Measurements from ENCODE around the gene RNF20.
A peak's percentile ranks its signal among the peaks of the same experiment; 100 is the strongest.

Gene RNF20

GRCh38 chr9:101533334-101534204, at the start of gene RNF20:
Gene RNF20, plus strand, starts transcription at chr9:101533853. Its CDS starts 1,571 bp downstream, at chr9:101535424.
- Mint-ChIP-seq H3K4me1 (peaks cover 24% of the 10 kb centered on the region), H3K36me3 (peaks cover 10% of the 10 kb centered on the region), H3K4me3 (peak within 1 kb of the TSS; percentile 84), H3K27ac (peak within 1 kb of the TSS; percentile 98), H3K9me3 (no peaks in the 10 kb centered on the region)
- DNase-seq (ENCODE audit: low spot score in 2 of 2) (peak; percentile 94 to 98), ATAC-seq (peak; percentile 97)

DNA sequence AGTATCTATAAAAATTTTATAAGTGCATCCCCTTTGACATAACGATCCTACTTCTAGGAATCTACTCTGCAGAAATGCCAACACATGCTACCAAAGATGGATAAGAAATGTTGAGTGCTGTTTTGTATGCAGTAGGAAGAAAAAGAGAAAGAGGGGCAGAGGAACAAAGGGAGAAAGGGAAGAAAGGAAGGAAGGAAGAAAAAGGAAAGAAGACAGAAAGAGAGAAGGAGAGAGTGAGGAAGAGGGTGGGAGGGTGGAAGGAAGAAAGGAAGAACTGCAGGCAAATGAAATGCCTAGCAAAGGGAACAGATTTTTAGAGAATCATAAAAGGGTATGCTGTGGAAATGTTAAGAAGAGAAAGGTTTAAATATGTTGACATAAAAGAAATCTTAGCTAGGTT, 49.6 kb upstream of the RNF20 start:
- DNase-seq (ENCODE audit: low spot score in 2 of 2) (no peak), ATAC-seq (no peak)
- Mint-ChIP-seq H3K4me3 (no peak overlapping the region), H3K36me3 (no peaks in the 10 kb centered on the region), H3K4me1 (no peaks in the 10 kb centered on the region), H3K9me3 (no peaks in the 10 kb centered on the region), H3K27ac (no peak overlapping the region)

DNA sequence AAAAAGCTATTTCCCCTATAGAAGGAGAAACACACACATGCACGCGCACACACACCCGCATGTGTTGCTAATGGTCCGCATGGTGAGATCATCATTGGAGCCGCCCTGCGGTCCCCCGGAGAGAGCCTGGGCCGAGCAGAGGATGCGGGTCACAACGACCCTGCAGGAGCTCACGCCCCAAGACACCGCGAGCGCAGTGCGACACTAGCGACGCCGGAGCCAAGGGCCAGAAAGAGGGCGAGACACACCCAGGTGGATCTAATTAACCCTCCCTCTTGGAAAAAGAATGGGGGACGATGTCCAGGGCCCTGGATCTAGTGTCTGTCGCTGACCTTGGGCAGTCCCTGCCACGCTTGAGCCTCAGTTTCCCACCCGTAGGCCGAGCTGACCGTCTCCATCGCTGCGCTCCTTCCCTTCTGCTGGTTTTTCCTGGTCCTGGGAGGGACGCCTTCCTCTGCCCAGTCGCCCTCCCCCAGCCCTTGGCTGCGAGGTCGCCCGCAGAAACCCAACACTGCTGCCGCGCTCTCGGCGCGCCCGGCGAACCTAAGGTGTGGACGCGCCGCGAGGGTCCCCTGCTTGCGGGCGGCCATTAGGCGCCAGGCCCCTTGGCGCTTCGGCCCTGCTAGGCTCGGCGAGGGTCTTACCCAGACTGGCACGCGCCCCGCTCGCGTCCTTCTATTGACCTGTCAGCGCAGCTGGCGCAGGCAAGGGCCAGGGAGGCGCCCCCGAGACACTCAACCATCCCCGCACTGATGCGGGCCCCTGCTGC, 47.5 kb upstream of the RNF20 start:
- no peaks in the 10 kb centered on the region for H3K4me1 Mint-ChIP-seq
- H3K9me3 Mint-ChIP-seq: no peaks in the 10 kb centered on the region
- H3K36me3 Mint-ChIP-seq: no peaks in the 10 kb centered on the region
- no peak for DNase-seq (ENCODE audit: low spot score in 2 of 2)
- H3K27ac Mint-ChIP-seq: no peak overlapping the region
- ATAC-seq: peak; percentile 27
- H3K4me3 Mint-ChIP-seq: peak overlapping the region; percentile 24

DNA sequence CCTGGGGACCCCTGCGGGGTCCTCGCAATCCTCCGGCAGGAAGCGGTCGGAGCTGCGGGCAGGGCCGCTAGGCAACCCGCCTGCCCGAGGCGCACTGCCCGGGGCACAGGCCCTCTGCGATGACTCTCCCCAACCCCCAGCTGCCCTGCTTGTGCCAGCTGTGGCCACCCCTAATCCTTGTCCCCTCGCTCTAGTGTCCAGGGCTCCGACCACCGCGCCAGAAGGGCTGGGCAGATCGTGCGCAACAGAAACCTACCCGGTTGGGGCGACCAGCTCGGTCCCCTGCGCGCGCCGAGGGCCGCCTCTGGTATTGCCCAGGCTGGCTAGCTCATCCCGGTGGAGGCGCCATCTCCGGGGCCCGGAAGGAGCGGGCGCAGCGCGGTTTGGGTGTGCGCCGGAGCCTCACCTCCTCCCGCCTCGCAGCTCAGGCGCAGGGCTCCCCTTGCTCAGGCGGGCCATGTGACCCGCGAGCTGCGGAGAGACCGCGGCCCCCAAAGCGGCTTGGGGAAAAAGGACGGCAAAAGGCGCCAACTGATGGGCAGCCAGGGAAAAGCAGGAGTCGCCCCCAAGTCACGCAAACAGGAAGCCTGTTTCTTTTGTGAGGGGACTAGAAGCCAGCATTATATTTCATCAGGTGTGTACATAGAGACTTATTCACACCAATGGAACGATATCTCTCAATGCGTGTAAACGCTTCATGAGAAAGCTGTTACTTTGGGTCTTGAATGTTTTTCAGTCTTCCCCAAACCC, 46.8 kb upstream of the RNF20 start:
- Mint-ChIP-seq H3K9me3 (no peaks in the 10 kb centered on the region), H3K27ac (no peak overlapping the region), H3K4me3 (peak overlapping the region; percentile 24), H3K36me3 (no peaks in the 10 kb centered on the region), H3K4me1 (no peaks in the 10 kb centered on the region)
- ATAC-seq: peak; percentile 46
- DNase-seq (ENCODE audit: low spot score in 2 of 2): peak in 1 of 2 donors; percentile 49

GRCh38 chr9:101487443-101487840, 46.2 kb upstream of the RNF20 start:
- Mint-ChIP-seq H3K4me1 (no peaks in the 10 kb centered on the region), H3K9me3 (no peaks in the 10 kb centered on the region), H3K4me3 (no peak overlapping the region), H3K36me3 (no peaks in the 10 kb centered on the region), H3K27ac (no peak overlapping the region)
- ATAC-seq (no peak), DNase-seq (ENCODE audit: low spot score in 2 of 2) (no peak)

DNA sequence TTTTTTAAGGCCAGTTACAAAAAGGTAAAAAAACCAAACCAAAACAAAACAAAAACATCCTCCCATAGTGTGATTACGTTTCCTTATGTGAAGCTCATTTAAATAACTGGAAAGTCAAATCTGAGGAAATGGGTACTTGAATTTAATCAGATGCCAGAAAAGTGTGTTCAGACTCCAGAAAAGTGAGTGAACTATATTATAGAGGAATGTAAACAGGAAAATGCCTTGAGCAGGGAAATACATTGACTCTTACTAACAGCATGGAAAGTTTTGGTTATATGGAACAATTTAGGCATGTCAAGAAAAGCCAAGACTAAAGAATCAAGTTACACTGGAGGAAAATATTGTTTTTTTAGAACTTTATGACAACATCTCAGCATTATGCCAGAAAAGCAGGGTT, 37.8 kb upstream of the RNF20 start:
- Mint-ChIP-seq H3K9me3 (no peaks in the 10 kb centered on the region), H3K27ac (no peak overlapping the region), H3K4me1 (no peaks in the 10 kb centered on the region), H3K36me3 (no peaks in the 10 kb centered on the region), H3K4me3 (no peak overlapping the region)
- ATAC-seq (no peak), DNase-seq (ENCODE audit: low spot score in 2 of 2) (no peak)

DNA sequence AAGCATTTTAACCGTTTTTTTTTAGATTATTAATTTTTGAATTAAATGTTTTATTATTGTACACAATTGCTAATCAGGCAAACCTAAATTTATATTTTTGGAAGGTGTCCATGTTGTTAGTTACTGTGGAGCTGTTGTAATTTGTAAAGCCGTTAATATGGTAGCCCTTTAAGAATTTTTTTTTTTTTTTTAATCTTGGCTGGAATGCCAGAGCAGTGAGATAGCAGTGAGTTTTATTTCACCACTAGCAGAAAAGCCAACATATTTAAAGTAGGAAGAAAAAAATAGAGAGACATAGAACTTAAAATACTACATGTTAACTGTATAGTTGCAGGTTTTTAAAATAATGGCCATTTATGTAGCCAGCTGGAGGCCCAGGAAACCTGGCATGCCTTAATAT, 35.3 kb upstream of the RNF20 start:
- Mint-ChIP-seq H3K9me3 (no peaks in the 10 kb centered on the region), H3K4me1 (no peaks in the 10 kb centered on the region), H3K36me3 (no peaks in the 10 kb centered on the region), H3K27ac (no peak overlapping the region), H3K4me3 (no peak overlapping the region)
- DNase-seq (ENCODE audit: low spot score in 2 of 2) (no peak), ATAC-seq (no peak)

DNA sequence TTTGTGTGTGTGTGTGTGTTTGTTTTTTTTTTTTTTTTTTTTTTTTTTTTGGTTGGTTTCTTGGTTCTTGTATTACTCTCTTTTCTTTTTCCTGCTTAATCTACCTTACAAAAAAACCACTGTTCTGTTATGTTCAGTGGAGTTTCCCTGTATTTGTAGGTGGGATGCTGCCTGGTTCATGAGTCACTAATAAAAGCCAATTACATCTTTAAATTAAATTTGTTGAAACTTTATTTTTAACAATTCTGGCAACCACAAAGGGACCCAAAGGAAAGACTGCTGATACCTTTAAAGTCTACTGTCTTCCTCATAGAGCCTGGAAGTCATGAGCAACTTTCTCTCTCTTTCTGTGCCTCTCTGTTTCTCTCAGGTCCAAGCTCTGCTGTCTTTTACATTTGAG, 29.5 kb upstream of the RNF20 start:
- no peaks in the 10 kb centered on the region for H3K9me3 Mint-ChIP-seq
- H3K27ac Mint-ChIP-seq: no peak overlapping the region
- H3K4me3 Mint-ChIP-seq: no peak overlapping the region
- no peaks in the 10 kb centered on the region for H3K4me1 Mint-ChIP-seq
- no peaks in the 10 kb centered on the region for H3K36me3 Mint-ChIP-seq
- ATAC-seq: no peak
- DNase-seq (ENCODE audit: low spot score in 2 of 2): no peak

GRCh38 chr9:101508211-101508610, 25.4 kb upstream of the RNF20 start:
- no peaks in the 10 kb centered on the region for H3K9me3 Mint-ChIP-seq
- no peak overlapping the region for H3K27ac Mint-ChIP-seq
- ATAC-seq (no peak), DNase-seq (ENCODE audit: low spot score in 2 of 2) (no peak)
- H3K4me3 Mint-ChIP-seq: no peak overlapping the region
- no peaks in the 10 kb centered on the region for H3K36me3 Mint-ChIP-seq
- no peaks in the 10 kb centered on the region for H3K4me1 Mint-ChIP-seq

GRCh38 chr9:101509572-101509971, 24.1 kb upstream of the RNF20 start:
- peak; percentile 46 for ATAC-seq
- Mint-ChIP-seq H3K9me3 (no peaks in the 10 kb centered on the region), H3K4me1 (no peaks in the 10 kb centered on the region), H3K4me3 (no peak overlapping the region), H3K36me3 (no peaks in the 10 kb centered on the region), H3K27ac (no peak overlapping the region)
- no peak for DNase-seq (ENCODE audit: low spot score in 2 of 2)

GRCh38 chr9:101510459-101510858, 23.2 kb upstream of the RNF20 start:
- no peaks in the 10 kb centered on the region for H3K36me3 Mint-ChIP-seq
- peak; percentile 89 for ATAC-seq
- no peak overlapping the region for H3K4me3 Mint-ChIP-seq
- peak in 1 of 2 donors; percentile 61 for DNase-seq (ENCODE audit: low spot score in 2 of 2)
- no peak overlapping the region for H3K27ac Mint-ChIP-seq
- no peaks in the 10 kb centered on the region for H3K9me3 Mint-ChIP-seq
- H3K4me1 Mint-ChIP-seq: no peaks in the 10 kb centered on the region

DNA sequence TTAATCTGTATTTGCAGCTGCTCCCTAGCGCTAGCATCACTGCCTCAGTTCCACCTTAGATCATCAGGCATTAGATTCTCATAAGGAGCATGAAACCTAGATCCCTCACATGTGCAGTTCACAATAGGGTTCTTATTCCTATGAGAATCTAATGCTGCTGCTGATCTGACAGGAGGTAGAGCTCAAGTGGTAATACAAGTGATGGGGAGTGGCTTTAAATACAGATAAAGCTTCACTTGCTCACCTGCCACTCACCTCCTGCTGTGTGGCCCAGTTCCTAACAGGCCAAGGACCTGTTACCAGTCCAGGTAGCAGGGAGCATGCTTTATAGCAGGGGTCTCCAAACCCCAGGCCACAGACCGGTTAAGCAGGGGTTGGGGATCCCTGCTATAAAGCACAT, 22.6 kb upstream of the RNF20 start:
- Mint-ChIP-seq H3K4me1 (no peaks in the 10 kb centered on the region), H3K36me3 (no peaks in the 10 kb centered on the region), H3K4me3 (no peak overlapping the region), H3K27ac (no peak overlapping the region), H3K9me3 (no peaks in the 10 kb centered on the region)
- ATAC-seq (no peak), DNase-seq (ENCODE audit: low spot score in 2 of 2) (no peak)

- ATAC-seq (no peak), DNase-seq (ENCODE audit: low spot score in 2 of 2) (no peak)
- Mint-ChIP-seq H3K4me3 (no peak overlapping the region), H3K36me3 (no peaks in the 10 kb centered on the region), H3K27ac (no peak overlapping the region), H3K9me3 (no peaks in the 10 kb centered on the region), H3K4me1 (no peaks in the 10 kb centered on the region)
Observed at GRCh38 chr9:101512116-101512515, 21.5 kb upstream of the RNF20 start.

GRCh38 chr9:101513351-101513750, 20.3 kb upstream of the RNF20 start:
- Mint-ChIP-seq H3K4me3 (no peak overlapping the region), H3K9me3 (peaks cover 1% of the 10 kb centered on the region), H3K36me3 (no peaks in the 10 kb centered on the region), H3K27ac (no peak overlapping the region), H3K4me1 (no peaks in the 10 kb centered on the region)
- no peak for ATAC-seq
- DNase-seq (ENCODE audit: low spot score in 2 of 2): no peak

DNA sequence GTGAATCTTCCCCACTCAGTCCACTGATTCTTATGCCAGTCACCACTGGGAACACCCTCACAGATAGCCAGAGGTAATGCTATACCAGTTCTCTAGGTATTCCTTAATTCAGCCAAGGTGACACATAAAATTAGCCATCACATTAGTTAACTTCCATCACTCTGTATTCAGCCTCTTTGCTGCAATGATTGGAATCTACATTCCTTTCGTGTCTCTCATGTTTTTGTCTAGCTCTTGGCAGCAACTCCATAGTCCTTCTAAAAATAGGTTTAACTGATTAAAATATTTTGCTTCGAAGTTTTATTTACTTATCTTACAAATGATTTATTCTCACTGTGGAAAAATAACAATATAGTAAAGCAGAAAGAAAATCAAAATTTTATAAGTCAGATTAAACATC, 19.6 kb upstream of the RNF20 start:
- H3K4me1 Mint-ChIP-seq: no peaks in the 10 kb centered on the region
- H3K27ac Mint-ChIP-seq: no peak overlapping the region
- H3K36me3 Mint-ChIP-seq: no peaks in the 10 kb centered on the region
- H3K9me3 Mint-ChIP-seq: peaks cover 3% of the 10 kb centered on the region
- ATAC-seq: no peak
- no peak overlapping the region for H3K4me3 Mint-ChIP-seq
- DNase-seq (ENCODE audit: low spot score in 2 of 2): no peak

Measured in stimulated activated effector memory CD8-positive, alpha-beta T cell treated with anti-CD3 and anti-CD28 coated beads, Interleukin-12 subunit alpha, Interleukin-12 subunit beta, amount 100 ng/mL, for 72 hours (primary cell).